ENCODE measurements around the gene C1QTNF8. TPM values are rescaled to one million over a fixed set of nuclear protein-coding genes. Genes with fewer than 3 reads are reported as not detected.

C1QTNF8 gene, protein sequence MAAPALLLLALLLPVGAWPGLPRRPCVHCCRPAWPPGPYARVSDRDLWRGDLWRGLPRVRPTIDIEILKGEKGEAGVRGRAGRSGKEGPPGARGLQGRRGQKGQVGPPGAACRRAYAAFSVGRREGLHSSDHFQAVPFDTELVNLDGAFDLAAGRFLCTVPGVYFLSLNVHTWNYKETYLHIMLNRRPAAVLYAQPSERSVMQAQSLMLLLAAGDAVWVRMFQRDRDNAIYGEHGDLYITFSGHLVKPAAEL
- not detected for total RNA-seq

DNA sequence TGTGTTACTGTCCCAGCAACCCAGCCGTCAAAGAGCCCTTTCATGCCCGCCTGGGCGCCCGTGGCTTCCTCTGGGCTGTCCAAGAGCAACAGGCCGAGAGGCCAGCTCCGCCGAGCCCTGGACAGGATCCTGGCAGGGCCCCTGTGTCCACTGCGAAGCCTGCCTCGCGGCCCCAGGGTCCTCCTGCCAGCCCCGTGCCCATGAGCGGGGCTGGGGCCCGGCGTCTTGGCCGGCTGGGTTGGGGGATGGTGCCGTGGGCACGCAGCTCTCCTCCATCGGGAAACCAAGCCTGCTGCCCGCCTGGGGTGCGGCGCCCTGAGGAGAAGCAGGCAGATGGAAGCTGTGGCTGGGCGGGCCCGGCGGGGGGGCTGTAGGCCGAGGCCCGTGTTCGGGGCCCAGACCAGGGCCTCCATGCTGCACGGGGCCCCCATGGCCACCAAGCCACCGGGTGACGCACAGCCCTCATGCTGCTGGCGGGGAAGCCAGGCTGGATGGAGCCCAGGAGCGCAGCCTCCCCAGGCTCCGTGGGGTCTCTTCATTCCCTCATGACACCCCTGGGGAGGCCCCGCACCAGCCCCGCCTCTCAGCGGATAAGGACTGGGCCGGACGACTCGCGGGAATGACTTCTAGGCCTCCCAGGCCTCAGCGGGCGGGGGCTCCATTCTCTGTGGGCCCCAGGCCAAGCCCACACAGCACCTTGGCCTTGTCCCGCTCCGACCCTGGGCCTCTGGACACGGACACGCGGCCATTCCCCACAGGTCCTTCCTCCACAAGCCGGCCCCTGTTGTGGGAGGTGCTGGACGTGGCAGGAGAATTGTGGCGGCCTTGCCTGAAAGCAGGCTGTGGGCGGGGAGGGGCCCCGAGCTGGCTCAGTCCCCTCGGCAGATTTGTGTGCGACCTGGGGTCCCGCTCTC is at the start of gene C1QTNF8:
Gene C1QTNF8 (minus strand): TSS at position 76 of the 914 bp plus-strand sequence. CDS start 1,322 bp downstream, outside the sequence.
- no peak for FAIRE-seq

DNA sequence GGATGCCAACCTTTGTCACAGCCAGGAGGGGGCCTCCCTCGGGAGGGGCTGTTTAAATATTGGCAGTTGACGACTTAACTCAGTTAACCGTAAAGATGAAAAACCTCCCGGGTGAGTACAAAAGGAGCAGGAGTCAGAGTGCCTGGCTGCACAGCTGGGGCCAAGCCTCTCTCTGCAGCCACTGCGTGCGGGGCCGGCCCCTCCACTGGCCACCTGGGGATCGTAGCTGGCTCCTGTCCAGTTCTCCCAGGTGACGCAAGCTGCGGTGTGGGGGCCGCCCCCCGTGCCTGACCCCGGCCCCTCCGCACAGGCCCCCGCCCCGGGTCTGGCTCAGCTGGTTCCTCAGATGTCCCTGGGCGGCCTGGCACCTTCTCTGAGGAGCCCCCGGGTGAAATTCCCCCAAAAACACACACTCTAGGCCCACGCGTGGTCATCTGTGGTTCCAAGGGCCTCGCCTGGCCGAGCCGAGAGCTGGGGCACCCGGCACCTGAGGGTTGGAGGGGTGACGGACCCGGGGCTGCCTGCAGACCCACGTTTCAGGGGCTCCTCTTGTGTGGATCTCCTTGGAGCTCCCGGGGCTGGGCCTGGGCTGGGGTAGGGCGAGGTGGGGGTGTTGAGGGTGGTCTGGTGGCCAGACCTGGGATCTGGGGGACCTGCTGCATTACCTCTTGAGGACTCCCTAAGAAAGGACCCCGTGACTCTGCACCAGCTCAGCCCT is 49.5 kb upstream of the C1QTNF8 start:
- DNase-seq (ENCODE audit: low spot score in 2 of 2): no peak
- FAIRE-seq: no peak

More for the DNA sequence above, at the start of gene C1QTNF8:
- no peak for DNase-seq (ENCODE audit: low spot score in 2 of 2)

DNA sequence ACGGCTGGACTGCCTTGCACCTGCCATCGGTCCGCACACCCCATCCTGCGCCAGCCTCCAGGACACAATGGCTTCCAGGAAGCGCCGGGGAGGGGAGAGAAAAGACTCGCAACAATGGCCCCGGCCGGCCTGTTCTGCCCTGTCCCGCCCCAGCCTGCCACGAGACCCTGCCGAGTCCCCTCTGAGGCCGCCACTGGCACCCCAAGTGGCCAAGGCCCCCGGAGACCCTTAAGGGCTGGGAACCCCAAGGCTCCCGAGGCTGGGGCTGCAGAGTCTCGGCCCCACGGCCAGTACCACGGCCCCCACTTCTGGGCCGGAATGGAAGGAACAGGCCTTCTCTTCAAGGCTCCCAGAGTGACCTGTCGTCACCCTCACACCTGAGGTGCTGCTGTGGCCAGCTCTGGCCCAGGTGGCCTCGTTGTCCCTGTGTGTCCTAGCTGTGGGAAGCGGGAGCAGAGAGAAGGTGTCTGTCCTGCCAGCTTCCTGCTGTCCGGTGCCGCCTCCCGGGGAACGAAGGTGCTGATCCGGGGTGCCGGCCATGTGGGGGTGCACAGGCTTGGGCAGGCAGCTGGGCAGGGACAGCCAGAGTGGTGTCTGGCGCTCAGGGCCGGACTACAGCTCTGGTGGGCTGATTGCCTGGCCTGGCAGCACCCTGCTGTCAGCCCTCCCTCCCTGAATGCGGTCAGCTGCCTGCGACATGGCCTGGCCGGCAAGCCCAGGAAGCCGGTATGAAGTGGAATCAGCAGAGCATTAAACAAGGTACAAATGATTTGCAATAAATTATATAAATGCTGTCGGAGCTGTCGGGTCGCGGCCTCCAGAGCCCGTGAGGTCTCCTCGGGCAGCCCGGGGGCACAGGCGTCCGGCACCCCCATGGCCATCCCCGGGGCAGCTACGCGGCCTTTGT is 48.7 kb upstream of the C1QTNF8 start:
- DNase-seq (ENCODE audit: low spot score in 2 of 2) (no peak), FAIRE-seq (no peak)

DNA sequence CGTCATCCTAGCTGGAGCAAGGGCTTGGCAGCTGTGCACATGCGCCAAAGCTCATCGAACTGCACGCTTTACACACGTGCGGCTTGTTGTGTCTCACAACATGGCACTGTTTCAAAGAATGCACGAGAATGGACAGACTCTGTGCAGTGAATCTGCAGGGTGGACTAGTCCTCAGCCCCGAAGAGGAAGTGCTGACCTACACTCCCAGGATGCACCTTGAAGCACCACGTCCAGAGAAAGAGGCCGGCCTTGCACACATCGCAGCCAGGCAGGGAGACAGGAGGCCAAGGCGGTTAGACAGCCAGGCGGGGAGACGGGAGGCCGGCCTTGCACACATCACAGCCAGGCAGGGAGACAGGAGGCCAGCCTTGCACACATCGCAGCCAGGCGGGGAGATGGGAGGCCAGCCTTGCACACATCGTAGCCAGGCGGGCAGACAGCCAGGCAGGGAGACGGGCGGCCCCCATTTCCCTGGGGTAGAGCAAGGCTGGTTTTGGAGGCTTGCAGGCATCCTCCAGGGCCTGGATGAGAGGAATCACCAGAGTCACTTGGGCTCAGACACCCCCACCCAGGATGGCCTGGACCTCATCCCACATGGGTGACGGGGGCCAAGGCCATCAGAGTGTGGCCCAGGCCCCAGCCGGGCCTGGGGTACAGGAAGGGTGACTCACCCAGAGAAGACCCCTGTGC is 47.9 kb upstream of the C1QTNF8 start:
- DNase-seq (ENCODE audit: low spot score in 2 of 2) (no peak), FAIRE-seq (no peak)

DNA sequence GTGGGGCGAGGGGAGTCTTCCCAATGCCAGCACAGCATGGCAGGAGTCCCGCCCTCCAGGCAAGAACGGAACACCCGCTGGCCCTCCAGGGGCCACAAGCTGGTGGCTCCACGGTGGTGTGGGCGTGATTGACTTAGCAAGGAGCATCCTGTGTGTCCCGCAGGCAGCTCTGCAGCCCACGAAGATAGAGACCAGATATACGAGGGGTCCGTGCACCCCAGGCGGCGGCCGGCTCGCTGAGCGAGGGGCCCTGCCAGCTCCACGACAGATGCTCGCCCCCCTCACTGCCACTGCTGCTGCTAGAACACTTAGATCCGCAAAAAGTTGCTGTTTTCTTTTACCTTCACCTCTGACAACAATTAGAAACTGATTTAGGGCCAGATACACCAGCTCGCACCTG is 46.9 kb upstream of the C1QTNF8 start:
- no peak for FAIRE-seq
- no peak for DNase-seq (ENCODE audit: low spot score in 2 of 2)

DNA sequence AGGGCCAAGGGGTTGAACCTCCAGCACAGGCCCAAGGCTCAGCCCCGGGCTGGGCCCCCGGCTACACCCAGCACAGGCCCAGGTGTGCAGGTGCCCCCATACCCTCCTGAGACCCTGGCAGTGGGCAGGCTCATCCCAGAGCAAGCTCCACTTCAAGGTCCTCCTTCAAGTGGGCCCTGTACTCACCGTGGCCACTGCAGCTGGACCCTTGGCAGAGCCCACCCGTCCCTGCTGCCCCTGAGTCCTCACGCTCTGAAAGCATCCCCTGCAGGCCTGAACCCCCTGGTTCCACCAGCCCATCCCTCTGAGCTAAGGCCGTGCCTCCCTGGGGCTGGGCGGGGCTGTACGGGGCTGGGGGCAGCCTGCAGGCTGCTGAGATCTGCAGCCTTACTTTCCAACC is 45.7 kb upstream of the C1QTNF8 start:
- DNase-seq (ENCODE audit: low spot score in 2 of 2): no peak
- FAIRE-seq: no peak

DNA sequence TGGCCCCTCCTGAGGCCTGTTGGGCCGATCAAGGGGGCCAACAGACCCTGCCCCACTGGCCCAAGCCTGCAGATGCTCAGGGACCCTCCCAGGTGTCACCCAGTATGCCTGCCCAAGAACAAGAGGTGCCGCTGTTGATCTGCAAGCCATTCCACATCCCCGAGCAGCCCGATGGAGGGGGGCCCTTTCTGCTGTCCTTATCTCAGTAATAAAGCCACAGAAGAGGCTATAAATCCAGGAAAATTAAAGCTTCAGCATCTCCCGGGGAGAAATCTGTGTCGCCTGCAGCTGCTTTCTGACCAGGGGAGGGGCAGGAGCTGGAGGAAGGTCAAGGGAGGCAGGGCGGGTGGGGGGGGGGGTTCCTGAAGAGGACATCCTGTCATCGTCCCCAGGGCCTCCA is 45.1 kb upstream of the C1QTNF8 start:
- FAIRE-seq (no peak), DNase-seq (ENCODE audit: low spot score in 2 of 2) (no peak)

DNA sequence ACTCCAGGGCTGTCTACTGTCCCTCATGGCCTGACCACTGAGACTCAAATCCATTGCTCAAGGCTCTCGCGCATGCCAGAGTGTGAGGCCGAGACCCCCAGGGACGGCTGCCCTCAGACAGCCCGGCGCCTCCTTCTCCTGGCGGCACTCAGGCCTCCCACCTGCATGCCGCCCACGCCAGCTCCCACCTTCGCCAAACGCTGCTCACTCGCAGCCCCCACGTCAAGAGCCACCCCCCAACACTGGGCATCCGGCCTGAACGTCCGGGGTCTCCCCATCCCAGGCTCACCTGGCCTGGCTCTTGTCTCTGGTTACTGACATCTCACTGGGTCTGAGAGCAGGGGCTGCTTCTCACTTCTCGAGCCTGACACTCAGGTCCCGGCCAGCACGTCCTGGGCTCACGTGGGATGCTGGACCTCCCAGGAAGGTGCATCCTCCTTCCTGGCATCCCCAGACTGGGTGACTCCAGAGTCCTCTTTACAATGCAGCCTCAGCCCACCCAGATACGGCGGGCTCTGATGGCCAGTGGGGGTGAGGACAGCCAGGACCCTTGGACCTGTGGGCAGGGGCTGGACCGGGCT is 44.6 kb upstream of the C1QTNF8 start:
- FAIRE-seq: no peak
- DNase-seq (ENCODE audit: low spot score in 2 of 2): no peak

DNA sequence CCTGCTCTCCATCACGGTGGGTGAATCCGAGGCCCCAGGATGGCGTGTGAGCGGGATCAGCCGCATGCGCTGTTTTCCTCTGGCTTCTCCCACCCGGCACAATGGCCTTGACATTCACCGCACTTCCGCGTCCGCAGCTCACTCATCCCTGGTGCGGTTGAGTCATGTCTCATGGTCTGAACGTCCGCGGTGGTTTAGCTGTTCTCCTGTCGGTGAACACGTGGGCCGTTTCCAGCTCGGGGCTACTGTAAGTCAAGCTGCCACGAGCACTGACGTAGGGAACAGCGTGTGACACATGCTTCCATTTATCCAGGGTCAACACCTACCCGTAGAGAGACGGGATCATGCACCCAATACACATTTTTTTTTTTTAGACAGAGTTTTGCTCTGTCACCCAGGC is 41.6 kb upstream of the C1QTNF8 start:
- DNase-seq (ENCODE audit: low spot score in 2 of 2): no peak
- FAIRE-seq: no peak

DNA sequence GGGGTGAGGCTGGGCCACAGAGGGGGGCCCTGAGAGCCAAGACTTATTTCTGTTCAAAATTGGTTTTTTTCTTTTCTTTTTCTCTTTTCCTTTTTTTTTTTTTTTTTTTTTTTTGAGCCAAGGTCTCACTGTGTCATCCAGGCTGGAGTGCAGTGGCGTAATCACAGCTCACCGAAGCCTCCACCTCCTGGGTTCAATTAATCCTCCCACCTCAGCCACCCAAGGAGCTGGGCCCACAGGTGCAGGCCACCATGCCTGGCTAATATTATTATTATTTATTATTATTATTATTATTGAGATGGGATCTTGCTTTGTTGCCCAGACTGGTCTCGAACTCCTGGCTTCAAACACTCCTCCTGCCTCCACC is 39.4 kb upstream of the C1QTNF8 start:
- no peak for DNase-seq (ENCODE audit: low spot score in 2 of 2)
- FAIRE-seq: no peak

DNA sequence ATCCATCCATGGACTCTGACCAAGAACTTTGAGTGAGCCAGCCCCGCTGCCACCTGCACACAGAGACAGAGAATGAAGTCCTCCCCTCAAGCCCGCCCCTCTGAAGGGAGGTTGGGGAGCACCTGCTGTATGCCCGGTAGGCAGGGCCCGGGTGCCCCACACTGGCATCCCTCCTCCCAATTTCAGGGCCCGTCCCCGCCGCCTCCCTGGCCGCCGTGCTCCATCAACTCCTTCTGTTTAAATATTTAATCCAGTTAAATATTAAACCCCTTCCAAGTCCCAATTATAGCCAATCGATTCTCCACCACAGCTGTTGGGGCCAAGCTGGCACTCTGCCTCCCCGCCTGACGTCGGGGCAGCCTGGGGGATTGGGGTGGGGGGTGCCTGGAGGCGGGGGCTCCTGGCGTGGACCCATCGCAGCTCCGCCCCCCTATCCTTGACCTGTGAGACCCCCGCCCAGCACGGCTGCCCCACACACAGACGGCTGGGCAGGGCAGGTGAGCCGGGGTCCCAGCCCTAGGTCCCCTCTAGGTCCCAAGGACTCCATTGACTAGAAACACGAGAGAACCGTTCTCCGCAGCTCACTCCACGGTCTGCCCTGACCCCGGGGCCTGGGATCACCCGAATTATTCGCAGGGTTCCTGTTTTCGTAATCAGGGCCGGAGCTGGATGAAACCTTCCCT is 38.9 kb upstream of the C1QTNF8 start:
- DNase-seq (ENCODE audit: low spot score in 2 of 2) (no peak), FAIRE-seq (no peak)

DNA sequence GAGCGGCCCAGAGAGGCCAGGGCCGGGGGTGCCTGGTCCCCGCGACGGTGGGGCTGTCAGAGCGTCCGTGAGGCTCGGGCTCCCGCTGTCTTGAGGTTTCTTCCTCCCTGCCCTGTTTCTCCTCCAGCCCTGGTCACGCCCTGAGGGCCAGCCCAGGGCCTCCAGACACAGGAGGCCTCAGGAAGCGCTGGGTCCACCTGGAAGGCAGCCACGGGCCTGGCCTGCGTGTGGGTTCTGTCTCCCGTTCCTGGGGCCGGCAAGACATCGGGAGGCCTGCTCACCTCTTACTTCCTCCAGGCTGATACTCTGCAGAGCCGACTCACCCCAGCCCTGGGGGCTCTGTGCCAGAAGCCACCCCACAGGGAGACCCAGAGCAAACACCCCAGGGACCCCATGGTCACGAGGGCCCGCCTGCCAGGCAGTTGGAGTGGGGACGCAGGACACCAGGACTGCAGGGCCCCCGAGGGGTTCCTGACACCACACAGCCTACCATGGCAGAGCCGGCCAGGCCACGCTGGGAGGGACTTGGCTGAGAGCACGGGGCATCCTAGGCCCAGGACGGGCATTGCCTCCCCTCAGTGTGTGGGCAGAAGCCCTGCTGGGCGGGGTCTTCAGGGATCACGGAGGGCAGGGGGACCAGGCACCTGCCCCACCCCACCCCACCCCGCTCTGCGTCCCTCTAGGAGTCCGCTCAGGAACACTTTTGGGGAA is 37.9 kb upstream of the C1QTNF8 start:
- DNase-seq (ENCODE audit: low spot score in 2 of 2) (no peak), FAIRE-seq (no peak)

DNA sequence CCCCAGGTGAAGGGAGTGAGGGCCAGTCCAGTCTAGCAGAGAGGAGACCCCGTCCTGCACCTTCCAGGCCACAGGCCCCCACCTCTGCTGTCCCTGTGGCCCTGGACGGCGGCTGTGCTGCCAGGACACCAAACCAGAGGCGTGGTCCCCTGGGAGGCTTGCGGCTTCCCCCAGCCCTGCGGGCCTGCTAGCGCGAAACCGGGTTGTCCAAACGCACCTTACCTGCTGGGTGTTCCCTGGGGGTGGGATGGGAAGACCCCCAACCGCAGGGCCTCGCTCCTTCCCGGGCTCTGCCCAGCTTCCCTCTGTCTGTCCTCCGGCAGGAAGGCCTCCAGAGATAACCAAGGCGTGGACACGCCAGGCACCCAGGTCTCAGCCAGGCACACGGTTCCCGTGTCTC is 37.2 kb upstream of the C1QTNF8 start:
- DNase-seq (ENCODE audit: low spot score in 2 of 2) (no peak), FAIRE-seq (no peak)

DNA sequence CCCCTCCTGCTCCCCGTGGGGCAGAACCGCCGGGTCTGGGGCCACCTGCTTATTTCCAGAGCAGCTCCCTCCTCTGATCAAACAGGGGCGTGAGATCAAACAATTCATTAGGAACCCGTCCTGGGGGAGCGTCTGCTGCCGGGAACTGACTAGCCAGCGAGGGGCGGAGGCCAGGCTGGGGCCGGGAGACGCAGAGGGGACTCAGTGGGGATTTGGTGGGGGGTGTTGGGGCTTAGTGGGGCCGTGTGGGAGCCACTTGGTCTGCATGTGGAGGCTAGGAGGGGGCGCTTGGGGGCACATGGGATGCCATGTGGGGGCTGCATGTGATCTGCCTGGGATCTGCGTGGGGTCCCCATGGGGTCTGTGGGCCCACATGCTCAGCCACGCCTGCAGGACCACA is 36.4 kb upstream of the C1QTNF8 start:
- DNase-seq (ENCODE audit: low spot score in 2 of 2): no peak

DNA sequence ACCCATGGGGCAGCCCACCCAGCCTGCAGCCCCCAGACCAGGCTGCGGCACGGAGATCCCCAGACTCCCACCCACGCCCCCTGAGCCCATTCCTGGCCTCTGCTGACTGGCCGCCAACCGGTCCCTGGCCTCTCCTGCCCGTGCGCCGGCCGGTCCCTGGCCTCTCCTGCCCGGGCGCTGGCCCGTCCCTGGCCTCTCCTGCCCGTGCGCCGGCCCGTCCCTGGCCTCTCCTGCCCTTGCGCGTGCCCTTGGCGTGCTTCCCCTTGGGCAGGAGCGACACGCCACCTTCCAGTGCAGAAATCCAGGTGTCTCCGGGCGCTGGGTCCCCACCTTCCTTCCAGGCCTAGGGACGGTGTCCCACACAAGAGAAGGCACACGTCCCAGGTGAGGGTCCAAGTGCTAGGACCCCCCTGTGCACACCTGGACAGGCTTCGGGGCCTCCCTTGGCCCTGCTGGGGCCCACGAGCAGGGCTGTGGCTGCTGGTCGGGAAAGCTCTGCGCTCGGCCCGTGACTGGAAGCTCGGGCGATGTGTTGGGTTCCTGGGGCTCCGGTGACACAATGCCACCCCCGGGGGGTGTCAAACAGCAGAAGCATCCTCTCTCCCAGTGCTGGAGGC is 35.4 kb upstream of the C1QTNF8 start:
- FAIRE-seq (no peak), DNase-seq (ENCODE audit: low spot score in 2 of 2) (no peak)

More for the DNA sequence above, 36.4 kb upstream of the C1QTNF8 start:
- no peak for FAIRE-seq

DNA sequence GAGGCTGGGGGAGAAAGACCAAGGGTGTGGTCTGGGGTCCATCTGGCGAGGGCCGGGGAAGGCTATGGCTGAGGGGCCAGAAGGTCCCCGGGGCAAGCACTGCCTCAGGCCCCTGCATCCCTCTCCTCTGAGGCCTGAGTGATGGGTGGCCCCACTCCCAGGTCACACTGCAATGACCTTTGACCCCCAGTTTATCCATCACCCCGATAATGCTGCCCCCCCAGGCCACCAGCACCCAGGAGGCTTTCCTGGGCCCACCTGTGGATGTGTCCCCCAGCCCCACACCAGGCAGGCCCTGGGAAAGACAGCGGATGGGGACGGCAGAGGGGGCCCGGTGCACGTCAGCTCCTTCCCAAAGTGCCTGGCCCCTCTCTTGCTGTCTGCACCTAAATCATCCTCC is 34.3 kb upstream of the C1QTNF8 start:
- no peak for FAIRE-seq
- no peak for DNase-seq (ENCODE audit: low spot score in 2 of 2)

DNA sequence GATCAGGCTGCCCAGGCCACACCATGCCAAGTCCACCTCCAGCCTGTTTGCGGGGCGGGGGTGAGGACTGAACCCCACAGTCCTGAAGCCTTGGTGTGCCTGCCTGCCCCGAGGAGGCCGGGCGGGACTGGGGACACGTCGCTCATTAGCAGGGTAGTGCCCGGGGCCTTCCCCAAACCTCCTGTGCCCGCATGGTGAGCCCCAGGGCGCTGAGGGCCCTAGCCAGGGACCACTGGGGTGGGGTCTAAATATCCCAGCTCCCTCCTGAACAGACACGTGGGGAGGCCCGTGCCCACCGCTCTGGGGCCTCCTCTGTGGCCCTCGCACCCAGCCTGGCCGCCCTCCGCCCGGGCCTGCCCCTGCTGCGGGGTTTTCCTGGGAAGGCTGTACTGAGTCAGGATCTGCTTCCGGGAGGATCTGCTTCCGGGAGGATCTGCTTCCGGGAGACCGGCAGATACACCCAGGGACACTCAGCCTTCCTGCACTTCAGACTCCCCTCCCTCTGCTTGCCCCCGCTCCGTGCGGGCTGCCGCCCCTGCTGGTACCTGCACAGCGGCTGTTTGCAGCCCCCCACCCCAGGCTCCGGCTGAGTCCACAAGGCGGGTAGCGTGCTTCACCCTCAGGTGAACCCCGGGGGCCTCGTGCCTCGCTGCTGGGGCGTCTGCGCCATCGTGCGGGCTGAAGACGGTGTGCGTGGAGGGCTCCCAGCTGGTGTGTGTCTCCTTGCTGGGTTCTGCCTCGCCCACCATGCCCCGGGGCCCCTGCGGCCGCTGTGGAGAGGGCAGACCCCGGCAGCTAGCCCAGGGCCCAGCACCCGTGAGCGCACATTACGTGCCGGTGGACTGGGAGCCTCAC is 33.3 kb upstream of the C1QTNF8 start:
- no peak for FAIRE-seq

More for the DNA sequence above, 33.3 kb upstream of the C1QTNF8 start:
- no peak for DNase-seq (ENCODE audit: low spot score in 2 of 2)

Data from frontal cortex (tissue), 4 donors.